Stimulated activated naive B cell treated with anti-CD40 and anti-IgM and Interleukin-4, amounts not matched to agents 10 μg/mL and 1 μg/mL and 100 μg/mL, for 72 hours (primary cell): Measurements from ENCODE around the gene MEGF10.

Source experiments
- ATAC-seq, 2 donors: fragments of 150-1000 bp; cut with Tn5 transposase; replicated peaks; 2 replicates each; pipeline ENCODE4 v1.10.0; 2021; ENCODE audit warnings: moderate library complexity in 1 of 2
- DNase-seq: peaks from one replicate; pipeline ENCODE4 v3.0.0; 2021
- H3K27ac Mint-ChIP-seq: one replicate; pipeline ENCODE4 v1.8.0; 2022; ENCODE audit warnings: mild to moderate bottlenecking, mixed read lengths
- H3K27me3 Mint-ChIP-seq, 2 donors: one replicate each; pipeline ENCODE4 v1.8.0; 2022; ENCODE audit warnings: mixed read lengths in 2 of 2
- H3K36me3 Mint-ChIP-seq, 2 donors: one replicate each; pipeline ENCODE4 v1.8.0; 2022; ENCODE audit warnings: mixed read lengths in 2 of 2, mild to moderate bottlenecking in 1 of 2
- H3K4me1 Mint-ChIP-seq, 2 donors: one replicate each; pipeline ENCODE4 v1.8.0; 2022; ENCODE audit warnings: mixed read lengths in 2 of 2, mild to moderate bottlenecking in 1 of 2
- H3K4me3 Mint-ChIP-seq, 2 donors: one replicate each; pipeline ENCODE4 v1.8.0; 2022; ENCODE audit warnings: mild to moderate bottlenecking in 2 of 2, mixed read lengths in 2 of 2, moderate library complexity in 1 of 2
- H3K9me3 Mint-ChIP-seq, 2 donors: one replicate each; pipeline ENCODE4 v1.8.0; 2022; ENCODE audit warnings: mixed read lengths in 2 of 2, mild to moderate bottlenecking in 1 of 2

MEGF10 gene

GRCh38 chr5:127428276-127428675 is 137.7 kb downstream of the MEGF10 start:
- H3K9me3 Mint-ChIP-seq: no peaks in the 10 kb centered on the region
- peaks cover 0 to 4% of the 10 kb centered on the region in 2 donors for H3K4me1 Mint-ChIP-seq
- H3K4me3 Mint-ChIP-seq: no peak overlapping the region
- no peak for ATAC-seq
- H3K36me3 Mint-ChIP-seq: no peaks in the 10 kb centered on the region
- H3K27ac Mint-ChIP-seq: no peak overlapping the region
- DNase-seq: no peak
- H3K27me3 Mint-ChIP-seq: no peaks in the 10 kb centered on the region

GRCh38 chr5:127428748-127429147 is 138.2 kb downstream of the MEGF10 start:
- Mint-ChIP-seq H3K4me3 (no peak overlapping the region), H3K27ac (no peak overlapping the region), H3K36me3 (no peaks in the 10 kb centered on the region), H3K27me3 (no peaks in the 10 kb centered on the region), H3K4me1 (no peaks in the 10 kb centered on the region), H3K9me3 (no peaks in the 10 kb centered on the region)
- DNase-seq (no peak), ATAC-seq (no peak)

DNA sequence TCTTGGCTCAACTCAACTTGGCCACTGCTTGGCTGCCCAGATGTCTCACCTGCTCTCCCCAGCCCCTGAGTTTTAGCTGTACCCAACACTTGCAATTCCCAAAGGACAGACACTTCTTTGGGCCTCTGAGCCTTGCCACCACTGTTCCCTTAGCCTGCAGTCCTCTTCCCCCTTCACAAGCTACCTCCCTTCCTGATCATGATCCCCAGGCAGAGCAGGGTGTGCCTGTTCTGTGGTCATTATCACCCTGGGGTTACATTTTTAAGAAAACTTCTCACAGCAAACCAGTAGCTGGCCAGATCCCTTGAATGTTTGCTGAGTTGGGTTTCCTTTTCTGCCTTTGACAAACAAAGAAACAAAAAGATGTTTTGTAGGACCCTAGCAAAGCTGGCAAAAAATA is 139.3 kb downstream of the MEGF10 start:
- no peaks in the 10 kb centered on the region for H3K9me3 Mint-ChIP-seq
- DNase-seq: no peak
- no peaks in the 10 kb centered on the region for H3K36me3 Mint-ChIP-seq
- H3K4me1 Mint-ChIP-seq: no peaks in the 10 kb centered on the region
- no peak overlapping the region for H3K4me3 Mint-ChIP-seq
- no peak overlapping the region for H3K27ac Mint-ChIP-seq
- no peaks in the 10 kb centered on the region for H3K27me3 Mint-ChIP-seq
- no peak for ATAC-seq

- no peak for DNase-seq
- Mint-ChIP-seq H3K36me3 (no peaks in the 10 kb centered on the region), H3K27ac (no peak overlapping the region), H3K27me3 (no peaks in the 10 kb centered on the region), H3K4me1 (no peaks in the 10 kb centered on the region), H3K9me3 (no peaks in the 10 kb centered on the region), H3K4me3 (no peak overlapping the region)
- ATAC-seq: no peak
Measured at GRCh38 chr5:127430627-127431026, 140.0 kb downstream of the MEGF10 start.

GRCh38 chr5:127431977-127432585 is 141.5 kb downstream of the MEGF10 start:
- no peak overlapping the region for H3K4me3 Mint-ChIP-seq
- DNase-seq (no peak), ATAC-seq (no peak)
- H3K36me3 Mint-ChIP-seq: no peaks in the 10 kb centered on the region
- no peaks in the 10 kb centered on the region for H3K4me1 Mint-ChIP-seq
- H3K9me3 Mint-ChIP-seq: no peaks in the 10 kb centered on the region
- H3K27me3 Mint-ChIP-seq: no peaks in the 10 kb centered on the region
- H3K27ac Mint-ChIP-seq: no peak overlapping the region

- no peak overlapping the region for H3K4me3 Mint-ChIP-seq
- no peak for ATAC-seq
Measured at GRCh38 chr5:127433526-127433925, 142.9 kb downstream of the MEGF10 start.

DNA sequence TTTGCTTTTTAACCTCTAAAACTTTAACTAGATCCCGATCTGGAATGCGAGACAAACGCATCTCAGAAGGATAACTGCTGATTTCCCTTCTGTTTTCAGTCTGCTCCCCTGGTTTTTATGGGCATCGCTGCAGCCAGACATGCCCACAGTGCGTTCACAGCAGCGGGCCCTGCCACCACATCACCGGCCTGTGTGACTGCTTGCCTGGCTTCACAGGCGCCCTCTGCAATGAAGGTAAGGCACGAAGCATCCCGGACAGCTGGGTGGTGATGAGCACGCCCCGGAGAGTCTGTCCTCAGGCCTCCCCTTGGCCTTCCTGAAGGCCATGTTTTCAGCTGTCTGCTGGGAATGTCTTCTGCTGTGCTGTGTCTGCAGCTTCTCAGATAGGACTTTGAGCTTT is 144.0 kb downstream of the MEGF10 start:
- Mint-ChIP-seq H3K27ac (no peak overlapping the region), H3K4me1 (no peaks in the 10 kb centered on the region), H3K27me3 (no peaks in the 10 kb centered on the region), H3K4me3 (no peak overlapping the region), H3K36me3 (no peaks in the 10 kb centered on the region), H3K9me3 (no peaks in the 10 kb centered on the region)
- ATAC-seq: no peak
- DNase-seq: no peak

More at GRCh38 chr5:127433526-127433925, 142.9 kb downstream of the MEGF10 start:
- no peaks in the 10 kb centered on the region for H3K27me3 Mint-ChIP-seq
- H3K27ac Mint-ChIP-seq: no peak overlapping the region
- H3K9me3 Mint-ChIP-seq: no peaks in the 10 kb centered on the region
- H3K36me3 Mint-ChIP-seq: no peaks in the 10 kb centered on the region
- DNase-seq: no peak
- no peaks in the 10 kb centered on the region for H3K4me1 Mint-ChIP-seq

DNA sequence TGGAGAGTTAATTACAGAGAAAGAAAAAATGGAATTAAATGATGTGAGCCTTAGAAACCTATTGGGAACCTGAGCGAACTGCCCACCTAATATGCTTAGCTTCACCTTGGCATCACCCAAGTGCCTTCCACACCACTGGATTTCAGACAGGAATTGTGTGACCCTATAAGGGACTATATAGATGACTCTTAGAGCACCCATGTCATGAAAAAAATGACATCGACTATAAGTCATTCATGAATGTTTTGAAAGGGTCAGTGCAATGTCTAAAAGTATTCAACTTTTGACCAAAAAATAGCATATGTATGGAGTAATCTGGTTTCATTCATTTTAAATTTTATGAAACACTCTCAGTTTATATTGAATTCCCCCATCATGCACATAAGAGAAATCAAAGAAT is 145.2 kb downstream of the MEGF10 start:
- no peaks in the 10 kb centered on the region for H3K4me1 Mint-ChIP-seq
- H3K36me3 Mint-ChIP-seq: no peaks in the 10 kb centered on the region
- no peak overlapping the region for H3K27ac Mint-ChIP-seq
- no peaks in the 10 kb centered on the region for H3K9me3 Mint-ChIP-seq
- H3K4me3 Mint-ChIP-seq: no peak overlapping the region
- DNase-seq: no peak
- no peak for ATAC-seq
- no peaks in the 10 kb centered on the region for H3K27me3 Mint-ChIP-seq

GRCh38 chr5:127439644-127440043 is 149.0 kb downstream of the MEGF10 start:
- no peak overlapping the region for H3K4me3 Mint-ChIP-seq

GRCh38 chr5:127440831-127441230 is 150.2 kb downstream of the MEGF10 start:
- Mint-ChIP-seq H3K27ac (no peak overlapping the region), H3K4me1 (no peaks in the 10 kb centered on the region), H3K4me3 (no peak overlapping the region), H3K9me3 (no peaks in the 10 kb centered on the region), H3K36me3 (no peaks in the 10 kb centered on the region), H3K27me3 (peaks cover 5 to 7% of the 10 kb centered on the region in 2 donors)
- DNase-seq: no peak
- ATAC-seq: no peak

More at GRCh38 chr5:127439644-127440043, 149.0 kb downstream of the MEGF10 start:
- H3K9me3 Mint-ChIP-seq: no peaks in the 10 kb centered on the region
- H3K27ac Mint-ChIP-seq: no peak overlapping the region
- H3K27me3 Mint-ChIP-seq: peaks cover 5 to 7% of the 10 kb centered on the region in 2 donors
- no peaks in the 10 kb centered on the region for H3K4me1 Mint-ChIP-seq
- H3K36me3 Mint-ChIP-seq: no peaks in the 10 kb centered on the region
- ATAC-seq (no peak), DNase-seq (no peak)

GRCh38 chr5:127441799-127442484 is 151.3 kb downstream of the MEGF10 start:
- ATAC-seq: no peak
- no peak for DNase-seq
- H3K9me3 Mint-ChIP-seq: no peaks in the 10 kb centered on the region
- H3K4me1 Mint-ChIP-seq: no peaks in the 10 kb centered on the region
- H3K27ac Mint-ChIP-seq: no peak overlapping the region
- H3K27me3 Mint-ChIP-seq: peaks cover 5 to 7% of the 10 kb centered on the region in 2 donors
- H3K36me3 Mint-ChIP-seq: no peaks in the 10 kb centered on the region
- no peak overlapping the region for H3K4me3 Mint-ChIP-seq

DNA sequence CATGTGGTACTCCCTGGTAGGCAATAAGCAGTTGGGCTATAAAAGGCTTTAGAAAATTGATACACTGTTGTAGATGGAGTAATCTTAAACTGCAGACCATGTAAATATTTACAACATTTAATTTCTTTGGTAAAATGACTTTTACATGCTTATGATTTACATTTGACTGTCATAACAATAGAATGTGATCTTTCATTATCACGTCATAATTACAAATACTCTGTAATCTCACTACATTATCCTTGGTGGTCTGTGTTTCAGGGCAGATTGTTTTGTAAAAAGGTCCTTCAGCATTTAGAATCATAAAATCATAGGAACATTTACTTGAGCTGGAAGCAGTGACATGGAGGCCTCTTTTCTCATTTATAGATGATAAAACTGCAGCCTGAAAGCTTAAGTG is 153.6 kb downstream of the MEGF10 start:
- peaks cover 5 to 7% of the 10 kb centered on the region in 2 donors for H3K27me3 Mint-ChIP-seq
- DNase-seq: no peak
- ATAC-seq: no peak
- H3K9me3 Mint-ChIP-seq: no peaks in the 10 kb centered on the region
- H3K27ac Mint-ChIP-seq: no peak overlapping the region
- H3K36me3 Mint-ChIP-seq: no peaks in the 10 kb centered on the region
- H3K4me3 Mint-ChIP-seq: no peak overlapping the region
- no peaks in the 10 kb centered on the region for H3K4me1 Mint-ChIP-seq

- Mint-ChIP-seq H3K9me3 (no peaks in the 10 kb centered on the region), H3K4me1 (no peaks in the 10 kb centered on the region), H3K36me3 (no peaks in the 10 kb centered on the region), H3K27me3 (peaks cover 5 to 7% of the 10 kb centered on the region in 2 donors), H3K27ac (no peak overlapping the region), H3K4me3 (no peak overlapping the region)
- no peak for ATAC-seq
- DNase-seq: no peak
Measured at GRCh38 chr5:127445328-127445727, 154.7 kb downstream of the MEGF10 start.

GRCh38 chr5:127446626-127447025 is 156.0 kb downstream of the MEGF10 start:
- Mint-ChIP-seq H3K4me1 (no peaks in the 10 kb centered on the region), H3K36me3 (no peaks in the 10 kb centered on the region), H3K27ac (no peak overlapping the region), H3K4me3 (no peak overlapping the region), H3K27me3 (peaks cover 5 to 7% of the 10 kb centered on the region in 2 donors), H3K9me3 (no peaks in the 10 kb centered on the region)
- DNase-seq (no peak), ATAC-seq (no peak)

DNA sequence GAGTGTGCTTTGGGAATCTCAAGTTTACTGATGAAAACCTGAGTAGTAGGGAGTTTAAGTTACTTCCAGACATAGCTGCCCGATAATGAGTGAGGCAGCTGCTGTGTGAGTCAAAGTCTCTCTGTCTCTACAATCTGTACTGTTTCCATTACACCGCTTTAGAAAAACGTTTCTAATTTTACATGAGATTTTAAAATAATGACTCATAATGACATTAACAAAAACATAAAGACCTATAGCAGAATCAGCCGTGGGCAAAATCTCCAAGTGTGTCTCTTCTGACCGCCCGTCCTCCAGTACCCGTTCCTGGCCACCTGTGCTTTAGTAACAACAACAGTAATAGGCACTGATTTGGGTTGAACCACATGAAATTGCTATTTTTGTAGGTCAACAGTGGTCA is 157.2 kb downstream of the MEGF10 start:
- peaks cover 4 to 6% of the 10 kb centered on the region in 2 donors for H3K27me3 Mint-ChIP-seq
- DNase-seq: no peak
- no peak for ATAC-seq
- H3K27ac Mint-ChIP-seq: no peak overlapping the region
- no peak overlapping the region for H3K4me3 Mint-ChIP-seq
- no peaks in the 10 kb centered on the region for H3K9me3 Mint-ChIP-seq
- no peaks in the 10 kb centered on the region for H3K36me3 Mint-ChIP-seq
- no peaks in the 10 kb centered on the region for H3K4me1 Mint-ChIP-seq
